Stimulated activated naive CD8-positive, alpha-beta T cell treated with anti-CD3 and anti-CD28 coated beads, Interleukin-15, Interleukin-2, amounts not matched to agents 100 ng/mL and 50 ng/mL, for 24 hours (primary cell): ENCODE results near the gene PPP1R15A.

Source experiments
- H3K27ac Mint-ChIP-seq: one replicate; pipeline ENCODE4 v1.8.0; 2021; ENCODE audit warnings: mild to moderate bottlenecking, mixed read lengths
- H3K27me3 Mint-ChIP-seq: one replicate; pipeline ENCODE4 v1.8.0; 2021; ENCODE audit warnings: mixed read lengths
- H3K36me3 Mint-ChIP-seq: one replicate; pipeline ENCODE4 v1.8.0; 2021; ENCODE audit warnings: low read depth, mixed read lengths
- H3K4me1 Mint-ChIP-seq: one replicate; pipeline ENCODE4 v1.8.0; 2021; ENCODE audit warnings: low read depth, mixed read lengths
- H3K4me3 Mint-ChIP-seq: one replicate; pipeline ENCODE4 v1.8.0; 2021; ENCODE audit warnings: mild to moderate bottlenecking, mixed read lengths
- H3K9me3 Mint-ChIP-seq: one replicate; pipeline ENCODE4 v1.8.0; 2021; ENCODE audit warnings: mixed read lengths

Gene PPP1R15A

DNA sequence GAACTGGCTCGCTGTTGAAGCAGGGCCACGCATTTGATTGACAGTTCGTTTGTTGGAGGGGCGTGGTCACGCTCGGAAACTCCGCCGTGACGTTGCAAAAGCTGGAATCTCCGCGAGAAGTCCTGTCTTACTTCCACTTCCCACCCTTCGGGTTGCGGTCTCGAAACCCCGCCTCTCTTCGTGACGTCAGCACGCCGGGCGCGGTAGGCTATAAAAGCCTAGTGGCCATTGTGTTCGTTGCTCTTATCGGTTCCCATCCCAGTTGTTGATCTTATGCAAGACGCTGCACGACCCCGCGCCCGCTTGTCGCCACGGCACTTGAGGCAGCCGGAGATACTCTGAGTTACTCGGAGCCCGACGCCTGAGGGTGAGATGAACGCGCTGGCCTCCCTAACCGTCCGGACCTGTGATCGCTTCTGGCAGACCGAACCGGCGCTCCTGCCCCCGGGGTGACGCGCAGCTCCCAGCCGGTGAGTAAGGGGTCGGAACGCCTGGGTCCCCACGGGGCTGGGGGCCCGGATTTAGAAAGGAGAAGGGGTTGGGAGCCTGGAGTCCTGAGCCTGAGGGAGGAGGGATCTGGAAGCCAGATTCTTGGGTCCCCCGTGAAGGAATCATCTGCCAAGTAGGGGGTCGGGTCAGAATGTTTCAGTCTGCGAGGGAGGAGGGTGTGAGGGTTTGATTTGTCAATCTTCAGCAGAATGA, at the start of gene PPP1R15A:
Gene PPP1R15A (plus strand): TSS at position 240 of the 702 bp plus-strand sequence. CDS start 813 bp downstream, outside the sequence.
- Mint-ChIP-seq H3K4me1 (peaks cover 53% of the 10 kb centered on the region), H3K27ac (peak within 1 kb of the TSS; percentile 94), H3K27me3 (no peaks in the 10 kb centered on the region), H3K36me3 (peaks cover 46% of the 10 kb centered on the region), H3K4me3 (peak within 1 kb of the TSS; percentile 99), H3K9me3 (no peaks in the 10 kb centered on the region)

DNA sequence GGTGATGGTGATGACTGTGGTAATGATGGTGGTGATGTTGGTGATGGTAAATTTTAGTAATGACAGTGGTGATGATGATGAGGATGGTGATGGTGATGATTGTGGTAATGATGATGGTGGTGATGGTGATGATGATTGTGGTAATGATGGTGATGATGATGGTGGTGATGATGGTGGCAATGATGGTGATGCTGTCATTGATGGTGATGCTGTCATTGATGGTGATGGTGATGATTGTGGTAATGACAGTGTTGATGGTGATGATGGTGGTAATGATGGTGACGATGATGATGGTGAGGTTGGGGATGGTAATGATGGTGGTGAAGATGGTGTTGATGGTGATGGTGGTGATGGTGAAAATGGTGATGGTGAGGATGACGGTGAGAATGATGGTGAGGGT, 49.7 kb upstream of the PPP1R15A start:
- Mint-ChIP-seq H3K36me3 (no peaks in the 10 kb centered on the region), H3K4me3 (no peak overlapping the region), H3K4me1 (no peaks in the 10 kb centered on the region), H3K27ac (no peak overlapping the region), H3K27me3 (no peaks in the 10 kb centered on the region), H3K9me3 (no peaks in the 10 kb centered on the region)

DNA sequence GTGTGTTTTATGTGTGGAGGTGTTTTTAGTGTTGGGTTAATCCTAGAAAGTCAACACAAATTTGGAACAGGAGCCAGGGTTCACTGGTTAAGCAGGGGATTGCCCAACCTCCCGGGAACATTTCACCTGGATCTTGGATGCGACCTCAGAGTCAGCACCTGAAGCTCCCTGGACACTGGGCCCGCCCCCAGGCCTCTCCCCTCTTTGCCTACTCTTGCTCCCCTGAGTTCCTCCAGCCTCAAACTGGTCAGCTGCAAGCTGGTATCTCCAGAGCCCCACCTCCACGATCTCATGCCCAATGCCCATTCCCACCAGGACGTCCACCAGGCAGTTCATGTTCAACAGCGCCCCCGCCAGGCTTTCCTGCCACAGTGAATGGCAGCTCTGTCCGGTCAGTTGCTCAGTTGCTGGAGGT, 45.6 kb upstream of the PPP1R15A start:
- H3K27me3 Mint-ChIP-seq: no peaks in the 10 kb centered on the region
- no peak overlapping the region for H3K4me3 Mint-ChIP-seq
- no peaks in the 10 kb centered on the region for H3K9me3 Mint-ChIP-seq
- H3K27ac Mint-ChIP-seq: no peak overlapping the region
- H3K4me1 Mint-ChIP-seq: no peaks in the 10 kb centered on the region
- no peaks in the 10 kb centered on the region for H3K36me3 Mint-ChIP-seq

DNA sequence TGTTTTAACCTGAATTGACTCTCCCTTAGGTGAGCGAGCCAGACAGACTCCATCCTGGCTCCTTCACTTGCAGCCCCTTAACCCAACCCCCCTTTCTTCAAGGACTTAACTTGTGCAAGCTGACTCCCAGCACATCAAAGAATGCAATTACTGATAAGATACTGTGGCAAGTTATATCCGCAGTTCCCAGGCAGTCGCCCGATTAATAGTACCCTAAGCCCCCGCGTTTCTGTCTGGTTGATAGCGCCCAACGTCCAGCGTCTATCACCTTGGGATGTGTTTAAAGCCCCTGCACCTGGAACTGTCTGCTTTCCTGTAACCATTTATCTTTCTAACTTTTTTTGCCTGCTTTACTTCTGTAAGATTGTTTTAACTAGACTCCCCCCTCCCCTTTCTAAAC, 42.1 kb upstream of the PPP1R15A start:
- H3K27me3 Mint-ChIP-seq: no peaks in the 10 kb centered on the region
- H3K4me3 Mint-ChIP-seq: no peak overlapping the region
- H3K4me1 Mint-ChIP-seq: no peaks in the 10 kb centered on the region
- H3K36me3 Mint-ChIP-seq: no peaks in the 10 kb centered on the region
- no peaks in the 10 kb centered on the region for H3K9me3 Mint-ChIP-seq
- H3K27ac Mint-ChIP-seq: no peak overlapping the region

DNA sequence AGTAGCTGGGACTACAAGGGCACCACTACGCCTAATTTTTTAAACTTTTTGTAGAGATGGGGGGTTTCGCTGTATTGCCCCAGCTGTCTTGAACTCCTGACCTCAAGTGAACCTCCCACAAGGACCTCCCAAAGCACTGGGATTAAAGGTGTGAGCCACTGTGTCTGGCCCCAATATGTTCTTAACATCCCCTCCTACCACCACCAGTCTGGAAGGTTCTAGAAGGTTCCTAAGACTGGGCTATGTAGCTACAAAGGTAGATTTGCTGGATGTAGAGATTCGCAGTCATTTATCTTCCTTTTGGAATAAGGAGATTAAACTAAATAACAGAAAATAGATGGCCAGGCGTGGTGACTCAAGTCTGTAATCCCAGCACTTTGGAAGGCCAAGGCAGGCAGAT, 41.3 kb upstream of the PPP1R15A start:
- Mint-ChIP-seq H3K36me3 (no peaks in the 10 kb centered on the region), H3K9me3 (no peaks in the 10 kb centered on the region), H3K27ac (no peak overlapping the region), H3K4me3 (no peak overlapping the region), H3K27me3 (no peaks in the 10 kb centered on the region), H3K4me1 (peaks cover 5% of the 10 kb centered on the region)

DNA sequence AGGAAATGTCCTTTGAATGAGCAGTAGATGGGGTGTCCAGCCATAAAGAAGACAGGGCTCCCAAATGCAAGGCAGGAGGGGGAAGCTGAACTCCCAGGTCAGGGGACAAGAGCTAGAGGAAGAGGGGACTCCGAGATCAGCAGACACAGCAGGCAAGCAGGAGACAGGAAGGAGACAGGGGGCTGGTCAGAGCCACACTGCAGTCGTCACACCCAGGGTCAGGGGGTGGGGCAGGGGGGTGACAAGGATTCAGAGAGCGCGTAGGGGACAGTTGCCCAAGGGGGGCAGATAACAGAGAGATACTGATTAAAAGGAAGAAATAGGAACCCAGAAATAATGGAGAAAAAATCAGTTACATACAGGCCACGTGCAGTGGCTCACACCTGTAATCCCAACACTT, 39.2 kb upstream of the PPP1R15A start:
- Mint-ChIP-seq H3K9me3 (no peaks in the 10 kb centered on the region), H3K4me1 (peaks cover 20% of the 10 kb centered on the region), H3K4me3 (no peak overlapping the region), H3K27me3 (no peaks in the 10 kb centered on the region), H3K27ac (no peak overlapping the region), H3K36me3 (no peaks in the 10 kb centered on the region)

DNA sequence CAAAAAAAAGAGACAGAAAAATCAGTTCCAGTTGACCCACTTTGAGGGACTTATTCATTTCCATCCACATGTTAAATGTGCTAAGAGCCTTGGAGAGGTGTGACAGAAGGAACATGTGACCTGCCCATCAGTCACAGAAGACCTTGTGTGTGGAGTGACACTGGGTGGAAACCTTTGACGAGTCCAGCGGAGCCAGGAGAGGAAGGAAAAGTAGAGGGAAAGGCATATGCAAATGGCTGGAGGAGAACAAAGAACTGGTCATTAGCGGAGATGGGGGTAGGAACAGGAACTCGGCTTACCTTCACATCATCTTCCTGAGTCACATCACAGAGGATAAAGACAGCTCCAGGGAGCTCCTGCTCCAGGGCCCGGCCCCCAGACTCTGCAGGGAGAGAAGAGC, 38.2 kb upstream of the PPP1R15A start:
- H3K36me3 Mint-ChIP-seq: no peaks in the 10 kb centered on the region
- H3K27me3 Mint-ChIP-seq: no peaks in the 10 kb centered on the region
- no peaks in the 10 kb centered on the region for H3K9me3 Mint-ChIP-seq
- no peak overlapping the region for H3K4me3 Mint-ChIP-seq
- peak overlapping the region; percentile 61 for H3K27ac Mint-ChIP-seq
- H3K4me1 Mint-ChIP-seq: peaks cover 20% of the 10 kb centered on the region

DNA sequence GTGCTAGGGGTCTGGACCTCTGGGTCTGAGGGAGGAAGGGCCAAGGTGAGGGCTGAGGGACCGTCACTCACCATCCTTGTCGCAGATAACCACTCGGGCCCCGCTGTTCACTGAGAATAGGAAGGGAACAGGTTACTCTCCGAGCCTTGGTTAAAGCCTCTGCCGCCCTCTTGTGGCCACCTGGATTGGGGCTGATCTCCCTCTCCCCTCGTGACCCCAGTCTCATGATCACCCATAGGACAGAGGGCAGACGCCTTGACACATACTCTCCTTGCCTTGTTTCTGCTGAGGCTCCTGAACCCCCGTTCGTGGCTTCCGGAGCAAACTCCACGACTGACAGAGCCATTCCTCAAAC, 36.5 kb upstream of the PPP1R15A start:
- H3K4me1 Mint-ChIP-seq: peaks cover 20% of the 10 kb centered on the region
- H3K27ac Mint-ChIP-seq: peak overlapping the region; percentile 88
- peak overlapping the region; percentile 78 for H3K4me3 Mint-ChIP-seq
- H3K27me3 Mint-ChIP-seq: no peaks in the 10 kb centered on the region
- H3K9me3 Mint-ChIP-seq: no peaks in the 10 kb centered on the region
- H3K36me3 Mint-ChIP-seq: no peaks in the 10 kb centered on the region

DNA sequence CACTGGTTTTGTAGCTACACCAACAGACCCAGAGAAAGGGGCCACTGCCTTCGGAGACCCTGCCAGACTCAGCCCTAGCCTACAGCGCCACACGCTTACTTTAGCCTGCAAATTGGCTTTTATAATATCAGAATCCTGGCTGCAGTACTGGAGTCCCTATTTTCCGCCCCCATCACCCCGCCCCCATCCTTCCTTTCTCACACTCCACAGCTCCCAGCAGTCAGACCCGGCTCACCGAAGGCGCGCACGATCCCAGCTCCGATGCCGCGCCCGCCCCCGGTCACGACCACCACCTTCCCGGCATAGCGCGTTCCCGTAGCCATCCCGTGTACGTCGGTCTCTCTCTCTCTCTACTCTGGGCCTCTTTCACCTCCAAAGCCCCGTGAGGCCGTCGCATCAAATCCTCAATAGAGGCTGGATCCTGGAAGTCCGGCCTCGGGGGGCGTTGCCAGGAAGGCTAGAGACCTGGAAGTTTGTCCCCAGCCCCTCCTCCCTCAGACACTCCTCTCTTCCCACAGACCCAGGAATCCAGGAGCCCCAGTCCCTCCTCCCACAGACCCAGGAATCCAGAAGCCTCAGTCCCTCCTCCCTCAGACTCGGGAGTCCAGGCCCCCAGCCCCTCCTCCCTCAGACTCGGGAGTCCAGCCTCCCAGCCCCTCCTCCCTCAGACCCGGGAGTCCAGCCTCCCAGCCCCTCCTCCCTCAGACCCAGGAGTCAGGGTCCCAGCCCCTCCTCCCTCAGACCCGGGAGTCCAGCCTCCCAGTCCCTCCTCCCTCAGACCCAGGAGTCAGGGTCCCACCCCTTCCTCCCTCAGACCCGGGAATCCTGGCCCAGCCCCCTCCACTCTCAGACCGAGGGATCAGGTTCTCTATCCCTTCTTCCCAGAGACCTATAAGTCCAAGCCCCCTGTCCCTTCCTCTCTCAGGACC, 35.9 kb upstream of the PPP1R15A start, which contains the start of gene HSD17B14:
Gene HSD17B14 (minus strand): TSS at position 403 of the 929 bp plus-strand sequence. CDS start 80 bp downstream, at position 323.
- H3K4me1 Mint-ChIP-seq: peaks cover 20% of the 10 kb centered on the region
- H3K36me3 Mint-ChIP-seq: no peaks in the 10 kb centered on the region
- no peaks in the 10 kb centered on the region for H3K9me3 Mint-ChIP-seq
- no peaks in the 10 kb centered on the region for H3K27me3 Mint-ChIP-seq
- peak within 1 kb of the TSS; percentile 85 for H3K4me3 Mint-ChIP-seq
- peak within 1 kb of the TSS; percentile 88 for H3K27ac Mint-ChIP-seq

DNA sequence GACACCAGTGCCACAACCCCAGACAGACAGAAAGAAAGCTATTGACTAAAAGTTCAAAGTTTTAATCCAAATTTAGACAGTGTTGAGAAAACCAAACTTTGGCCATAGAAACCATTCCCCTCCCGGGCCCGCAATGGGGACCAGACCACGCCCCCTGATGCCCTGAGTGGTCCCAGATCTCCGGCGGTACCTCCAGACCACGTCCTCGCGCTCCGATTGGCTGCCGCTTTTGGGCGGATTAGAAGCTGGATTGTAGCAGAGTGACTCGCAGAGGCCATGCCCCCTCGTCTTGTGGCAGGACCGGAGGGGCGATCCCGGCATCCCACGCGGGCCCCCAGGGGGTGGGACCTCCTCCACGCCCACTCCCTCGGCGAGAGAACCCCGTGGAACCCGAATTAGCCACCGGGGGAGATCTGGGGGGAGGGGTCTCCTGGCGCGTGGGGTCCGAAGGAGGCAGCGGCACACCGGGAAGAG, 35.1 kb upstream of the PPP1R15A start:
- H3K4me3 Mint-ChIP-seq: peak overlapping the region; percentile 85
- H3K36me3 Mint-ChIP-seq: no peaks in the 10 kb centered on the region
- no peaks in the 10 kb centered on the region for H3K27me3 Mint-ChIP-seq
- peaks cover 20% of the 10 kb centered on the region for H3K4me1 Mint-ChIP-seq
- peak overlapping the region; percentile 83 for H3K27ac Mint-ChIP-seq
- H3K9me3 Mint-ChIP-seq: no peaks in the 10 kb centered on the region

DNA sequence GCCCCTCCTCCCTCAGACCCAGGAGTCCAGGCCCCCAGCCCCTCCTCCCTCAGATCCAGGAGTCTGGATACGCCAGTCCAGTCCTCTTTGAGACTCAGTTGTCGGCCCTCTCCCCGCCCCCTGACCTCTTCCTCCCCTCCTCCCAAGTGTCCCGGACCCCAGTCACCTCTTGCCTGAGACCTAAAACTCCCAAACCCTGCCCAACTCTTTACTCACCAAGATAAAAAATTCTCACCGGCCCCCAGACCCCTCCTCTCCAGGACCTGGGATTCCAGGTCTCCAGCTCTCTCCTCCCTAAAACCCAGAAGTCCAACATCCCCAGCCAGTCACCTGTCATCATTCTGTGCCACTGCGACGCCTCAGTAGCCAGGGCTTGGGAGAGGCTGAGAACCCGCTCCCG, 34.5 kb upstream of the PPP1R15A start:
- H3K4me3 Mint-ChIP-seq: no peak overlapping the region
- no peaks in the 10 kb centered on the region for H3K27me3 Mint-ChIP-seq
- no peaks in the 10 kb centered on the region for H3K36me3 Mint-ChIP-seq
- H3K4me1 Mint-ChIP-seq: peaks cover 20% of the 10 kb centered on the region
- no peak overlapping the region for H3K27ac Mint-ChIP-seq
- no peaks in the 10 kb centered on the region for H3K9me3 Mint-ChIP-seq

DNA sequence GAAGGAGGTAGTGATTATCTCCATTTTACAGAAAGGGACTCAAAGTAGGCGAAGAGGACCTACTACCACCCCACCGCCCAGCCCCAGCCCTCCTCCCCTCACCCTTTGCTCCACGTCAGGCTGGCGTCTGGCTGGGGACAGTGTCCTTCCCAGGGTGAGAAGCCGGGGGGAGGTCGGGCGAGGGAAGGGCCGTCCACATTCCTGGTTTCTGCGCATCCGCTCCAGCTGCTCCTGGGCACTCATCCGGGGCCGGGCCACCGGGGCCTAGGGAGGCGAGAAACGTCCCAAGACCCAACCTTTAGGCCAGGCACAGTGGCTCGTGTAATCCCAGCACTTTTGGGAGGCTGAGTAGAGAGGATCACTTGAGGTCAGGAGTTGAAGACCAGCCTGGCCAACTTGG, 31.2 kb upstream of the PPP1R15A start:
- Mint-ChIP-seq H3K4me1 (peaks cover 14% of the 10 kb centered on the region), H3K9me3 (no peaks in the 10 kb centered on the region), H3K36me3 (no peaks in the 10 kb centered on the region), H3K4me3 (no peak overlapping the region), H3K27ac (no peak overlapping the region), H3K27me3 (no peaks in the 10 kb centered on the region)

DNA sequence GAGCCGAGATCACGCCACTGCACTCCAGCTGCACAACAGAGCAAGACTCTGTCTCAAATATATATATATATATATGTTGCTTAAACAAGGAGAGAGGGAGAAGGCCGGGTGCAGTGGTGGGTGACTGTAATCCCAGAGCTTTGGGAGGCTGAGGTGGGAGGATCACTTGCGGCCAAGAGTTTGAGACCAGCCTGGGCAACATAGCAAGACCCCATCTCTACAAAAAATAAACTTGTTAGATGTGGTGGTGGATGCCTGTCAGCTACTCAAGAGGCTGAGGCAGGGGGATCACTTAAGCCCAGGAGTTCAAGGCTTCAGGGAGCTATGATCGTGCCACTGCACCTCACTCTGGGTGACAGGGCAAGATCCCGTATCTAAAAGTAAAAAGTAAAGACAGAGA, 30.6 kb upstream of the PPP1R15A start:
- Mint-ChIP-seq H3K36me3 (no peaks in the 10 kb centered on the region), H3K4me3 (no peak overlapping the region), H3K9me3 (no peaks in the 10 kb centered on the region), H3K27ac (no peak overlapping the region), H3K27me3 (no peaks in the 10 kb centered on the region), H3K4me1 (peaks cover 9% of the 10 kb centered on the region)

DNA sequence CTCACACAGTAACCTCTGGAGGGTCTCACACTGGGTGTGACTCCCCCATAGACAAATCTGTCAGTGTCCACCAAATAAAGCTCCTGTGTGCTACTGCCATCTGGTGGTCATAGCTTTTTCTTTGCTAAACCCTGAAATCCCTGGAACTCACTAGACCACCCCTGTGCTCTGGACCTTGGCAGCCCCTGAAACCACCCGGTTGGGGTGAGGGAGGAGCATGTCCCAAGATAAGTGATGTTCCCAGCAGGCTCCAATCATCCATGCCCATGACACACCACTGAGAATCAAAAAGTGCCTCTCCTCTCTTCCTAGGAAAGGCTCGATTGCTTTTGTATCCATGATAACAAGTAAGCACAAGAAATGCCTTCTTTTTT, 29.4 kb upstream of the PPP1R15A start:
- Mint-ChIP-seq H3K9me3 (no peaks in the 10 kb centered on the region), H3K4me3 (no peak overlapping the region), H3K36me3 (no peaks in the 10 kb centered on the region), H3K27ac (no peak overlapping the region), H3K27me3 (no peaks in the 10 kb centered on the region), H3K4me1 (peaks cover 1% of the 10 kb centered on the region)

DNA sequence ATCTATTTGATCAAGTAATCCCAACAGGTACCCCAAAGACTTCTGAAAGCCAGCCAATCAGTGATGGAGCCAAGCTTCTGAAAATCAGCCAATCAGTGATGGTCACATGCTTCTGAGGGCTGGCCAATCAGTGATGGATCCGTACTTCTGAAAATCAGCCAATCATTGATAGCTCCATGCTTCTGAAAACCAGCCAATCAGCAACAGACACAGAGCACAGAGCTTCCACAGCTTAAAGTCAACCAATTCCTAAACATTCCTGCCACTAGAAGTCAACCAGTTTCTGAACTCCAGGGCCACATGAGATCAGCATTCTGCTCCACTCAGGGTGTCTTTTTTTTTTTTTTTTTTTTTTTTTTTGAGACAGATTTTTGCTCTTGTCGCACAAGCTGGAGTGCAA, 27.7 kb upstream of the PPP1R15A start:
- H3K9me3 Mint-ChIP-seq: no peaks in the 10 kb centered on the region
- H3K4me1 Mint-ChIP-seq: no peaks in the 10 kb centered on the region
- H3K27me3 Mint-ChIP-seq: no peaks in the 10 kb centered on the region
- H3K4me3 Mint-ChIP-seq: no peak overlapping the region
- H3K27ac Mint-ChIP-seq: no peak overlapping the region
- H3K36me3 Mint-ChIP-seq: no peaks in the 10 kb centered on the region
